HepG2 (cell line): ENCODE data around the gene PTPN13.

ENCODE experiments used
- CTCF ChIP-seq: sonication (generic); formaldehyde crosslinking; IDR thresholded peaks from 2 replicates; pipeline ENCODE4 v1.5.0; 2020; ENCODE audit warnings: mild to moderate bottlenecking, missing genetic modification reagents, moderate library complexity
- ZNF138 ChIP-seq: sonication (generic); formaldehyde crosslinking; IDR thresholded peaks from 2 replicates; pipeline ENCODE4 v1.5.0; 2020; ENCODE audit warnings: mild to moderate bottlenecking, low read depth, missing genetic modification reagents
- ZNF24 ChIP-seq: fragments of 450-650 bp; IDR thresholded peaks from 2 replicates; pipeline ENCODE4 v1.6.1; 2017; ENCODE audit warnings: antibody characterized with exemption, mild to moderate bottlenecking

- TF ChIP-seq ZNF24 = no peak
- TF ChIP-seq CTCF (CRISPR knock-in tag) = no peak
- no peak for TF ChIP-seq ZNF138 (CRISPR knock-in tag)
These were observed 37.1 kb downstream of the PTPN13 start for GRCh38 chr4:86631166-86631565.
